A549 (cell line): Measurements from ENCODE around the gene ZNF91. TPM values are rescaled to one million over a fixed set of nuclear protein-coding genes. Genes with fewer than 3 reads are reported as not detected.

Source experiments
- ATAC-seq, 2 experiments: fragments of 200-7000 bp in 1 of 2; fragments of >200 bp in 1 of 2; cut with Nextera tagmentation in 1 of 2; cut with Tn5 transposase in 1 of 2; 3 replicates each; pipeline versions ENCODE4 v1.8.0 to v1.9.1; 2018 to 2020; ENCODE audit warnings: mild to moderate bottlenecking in 1 of 2, moderate library complexity in 1 of 2
- CTCF ChIA-PET: fragments of 300-600 bp; sonication (Branson Sonifier 250); formaldehyde crosslinking; extraction: SDS; loops from one replicate; lab custom pipeline; 2021; ENCODE audit warnings: antibody characterized with exemption, inconsistent platforms; lab: Yijun Ruan, JAX
- POLR2A ChIA-PET: fragments of 350-600 bp; formaldehyde crosslinking; extraction: SDS; loops from one replicate; lab custom pipeline; 2021; ENCODE audit warnings: antibody characterized with exemption, inconsistent platforms; lab: Yijun Ruan, JAX
- DNase-seq, 2 experiments: peaks; one replicate each; pipeline versions ENCODE4 v3.0.0 to v3.0.0-alpha.2; 2011 to 2016; ENCODE audit warnings: low read depth in 1 of 2, low spot score in 1 of 2
- FAIRE-seq: peaks from 2 replicates; lab custom pipeline; 2011; peaks lifted over from hg19 to GRCh38; lab: Jason Lieb, UNC
- H3K27ac ChIP-seq, 2 experiments: fragments of >200 bp; sonication (Bioruptor Twin); formaldehyde crosslinking; 3 replicates each; pipeline ENCODE4 v1.5.1; 2016 to 2017
- H3K4me1 ChIP-seq: fragments of >200 bp; sonication (Bioruptor Twin); formaldehyde crosslinking; 3 replicates; pipeline ENCODE4 v1.6.1; 2016
- H3K4me2 ChIP-seq: fragments of >200 bp; sonication (Bioruptor Twin); formaldehyde crosslinking; 3 replicates; pipeline ENCODE4 v1.6.1; 2016
- H3K4me3 ChIP-seq: fragments of >200 bp; sonication (Bioruptor Twin); formaldehyde crosslinking; 3 replicates; pipeline ENCODE4 v1.5.1; 2016
- H3K9me3 ChIP-seq: fragments of >200 bp; sonication (Bioruptor Twin); formaldehyde crosslinking; 3 replicates; pipeline ENCODE4 v1.6.1; 2016
- CBX8 ChIP-seq: fragments of 200-600 bp; sonication (generic); IDR thresholded peaks from 2 replicates; pipeline ENCODE4 v1.6.1; 2016
- CEBPB ChIP-seq, 2 experiments: fragments of >200 bp in 1 of 2; sonication (Bioruptor Twin) in 1 of 2; formaldehyde crosslinking in 1 of 2; IDR thresholded peaks; 2 replicates each; pipeline ENCODE4 v1.6.1; 2012 to 2016
- E2F6 ChIP-seq: IDR thresholded peaks from 2 replicates; pipeline ENCODE4 v1.6.1; 2012; ENCODE audit warnings: low read depth, borderline replicate concordance
- EHF ChIP-seq: fragments of 250-450 bp; sonication (Bioruptor Pico); IDR thresholded peaks from 2 replicates; pipeline ENCODE4 v1.5.0; 2020; ENCODE audit warnings: mild to moderate bottlenecking
- ELK1 ChIP-seq: fragments of 150-350 bp; IDR thresholded peaks from 2 replicates; pipeline ENCODE4 v1.6.1; 2014; ENCODE audit warnings: low read depth, mild to moderate bottlenecking, low read length
- ESRRA ChIP-seq: fragments of 150-350 bp; IDR thresholded peaks from 2 replicates; pipeline ENCODE4 v1.6.1; 2014; ENCODE audit warnings: mild to moderate bottlenecking, low read length, borderline replicate concordance
- HDAC2 ChIP-seq: fragments of 200-600 bp; sonication (generic); IDR thresholded peaks from 2 replicates; pipeline ENCODE4 v1.6.1; 2016
- HES2 ChIP-seq: fragments of >200 bp; sonication (Bioruptor Twin); formaldehyde crosslinking; IDR thresholded peaks from 2 replicates; pipeline ENCODE4 v1.6.1; 2016
- HEYL ChIP-seq: fragments of 250-450 bp; sonication (Bioruptor Pico); IDR thresholded peaks from 2 replicates; pipeline ENCODE4 v1.8.0; 2021; ENCODE audit warnings: mild to moderate bottlenecking, moderate library complexity
- HOXA7 ChIP-seq: fragments of 250-450 bp; sonication (Bioruptor Pico); IDR thresholded peaks from 2 replicates; pipeline ENCODE4 v1.5.0; 2020; ENCODE audit warnings: mild to moderate bottlenecking, moderate library complexity
- HOXB5 ChIP-seq: fragments of 250-450 bp; sonication (Bioruptor Pico); IDR thresholded peaks from 2 replicates; pipeline ENCODE4 v1.5.0; 2020; ENCODE audit warnings: mild to moderate bottlenecking, moderate library complexity
- KDM5A ChIP-seq: fragments of 200-600 bp; sonication (generic); IDR thresholded peaks from 2 replicates; pipeline ENCODE4 v1.6.1; 2016; ENCODE audit warnings: antibody characterized with exemption, mild to moderate bottlenecking
- MAFK ChIP-seq: fragments of 450-650 bp; IDR thresholded peaks from 2 replicates; pipeline ENCODE4 v1.6.1; 2014; ENCODE audit not compliant: partially characterized antibody
- MYC ChIP-seq: IDR thresholded peaks from 2 replicates; pipeline ENCODE4 v1.6.1; 2012; ENCODE audit warnings: mild to moderate bottlenecking, inconsistent platforms, low read length, improper control_type of control experiment, borderline replicate concordance
- NR3C1 ChIP-seq: fragments of >200 bp; sonication (Bioruptor Twin); formaldehyde crosslinking; IDR thresholded peaks from 3 replicates; pipeline ENCODE4 v1.6.1; 2017
- RARB ChIP-seq: fragments of 250-450 bp; sonication (Bioruptor Pico); IDR thresholded peaks from 2 replicates; pipeline ENCODE4 v1.8.0; 2021; ENCODE audit warnings: mild to moderate bottlenecking, moderate library complexity
- RFX5 ChIP-seq: fragments of 450-650 bp; IDR thresholded peaks from 2 replicates; pipeline ENCODE4 v1.7.1; 2014; ENCODE audit warnings: antibody characterized with exemption, mild to moderate bottlenecking, moderate library complexity
- TFCP2L1 ChIP-seq: fragments of 250-450 bp; sonication (Bioruptor Pico); IDR thresholded peaks from 2 replicates; pipeline ENCODE4 v1.5.0; 2021; ENCODE audit warnings: mild to moderate bottlenecking
- ZC3H11A ChIP-seq: fragments of 450-650 bp; IDR thresholded peaks from 2 replicates; pipeline ENCODE4 v1.6.1; 2014; ENCODE audit warnings: antibody characterized with exemption, mild to moderate bottlenecking
- ZFP36 ChIP-seq: fragments of 450-650 bp; IDR thresholded peaks from 2 replicates; pipeline ENCODE4 v1.6.1; 2014; ENCODE audit warnings: borderline replicate concordance; ENCODE audit not compliant: partially characterized antibody
- ZSCAN20 ChIP-seq: fragments of 250-450 bp; sonication (Bioruptor Pico); IDR thresholded peaks from 2 replicates; pipeline ENCODE4 v1.8.0; 2022; ENCODE audit warnings: mild to moderate bottlenecking, moderate library complexity
- WGBS: methylation state at CpG from one replicate; pipeline ENCODE4 v1.1.6; 2017; ENCODE audit errors: missing lambda C conversion rate; 5-methylcytosine and 5-hydroxymethylcytosine counted together
- polyA plus RNA-seq, 4 experiments: library from polyadenylated mRNA; depleted of rRNA in 3 of 4; stranded (reverse); fragments of >200 nt; fragmentation: RNase III in 1 of 4; extraction: RNeasy Plus Mini Kit Qiagen cat#74134 plus additional on column Dnase treatment in 1 of 4; gene quantifications; 2 replicates in 3 of 4; 3 replicates in 1 of 4; pipeline ENCODE4 v1.2.3, GENCODE V29; 2011 to 2017
- TF ChIP-seq, protein P1 (sequence below): fragments of 250-450 bp; sonication (Bioruptor Pico); IDR thresholded peaks from 2 replicates; pipeline ENCODE4 v1.5.0; 2021; ENCODE audit warnings: mild to moderate bottlenecking, moderate library complexity, borderline replicate concordance
- TF ChIP-seq, protein P2 (sequence below): fragments of 250-450 bp; sonication (Bioruptor Pico); IDR thresholded peaks from 2 replicates; pipeline ENCODE4 v1.5.0; 2020; ENCODE audit warnings: low read depth, mild to moderate bottlenecking, moderate library complexity
- TF ChIP-seq, protein P3 (sequence below): fragments of 450-650 bp; IDR thresholded peaks from 2 replicates; pipeline ENCODE4 v1.6.1; 2014; ENCODE audit warnings: antibody characterized with exemption
- TF ChIP-seq, protein P4 (sequence below): fragments of >200 bp; sonication (Bioruptor Twin); formaldehyde crosslinking; IDR thresholded peaks from 3 replicates; pipeline ENCODE4 v1.5.1; 2016

Gene ZNF91
- polyA plus RNA-seq, 2 of the 4 experiments (the other 2 are of a cell fraction), result 0.17 to 0.76 TPM

DNA sequence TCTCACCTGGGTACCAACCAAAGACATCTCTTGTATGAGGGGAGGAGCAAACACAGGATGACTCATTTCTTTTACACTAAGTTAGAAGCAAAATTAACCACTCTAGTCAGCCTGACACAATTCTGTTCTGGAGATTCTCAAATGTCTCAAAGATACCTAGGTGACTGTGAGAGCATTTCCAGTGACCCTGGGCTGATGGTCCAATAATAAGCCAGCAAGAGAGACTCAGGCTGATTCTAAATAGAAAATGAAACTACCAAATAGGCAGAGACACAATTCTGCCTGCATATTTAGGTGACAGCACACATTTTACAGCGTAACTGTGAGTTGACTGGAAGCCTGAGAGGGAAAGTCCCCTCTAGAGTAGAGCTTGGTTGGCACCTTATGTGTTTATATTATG, 16.3 kb downstream of the ZNF91 start:
- no peak for DNase-seq
- no peak overlapping the region for H3K27ac ChIP-seq
- POLR2A ChIA-PET, result no interaction called here
- no peak overlapping the region for H3K4me2 ChIP-seq
- FAIRE-seq, result no peak
- peaks cover 56% of the 10 kb centered on the region for H3K9me3 ChIP-seq
- 6% methylated on average over 1 of the region's 1 CpG for WGBS
- ATAC-seq, result no peak
- CTCF ChIA-PET, result interaction anchor here (0.8 kb wide), 1 partner anchor 186 kb away, joined by 3 read pairs; no protein-coding TSS in a partner anchor
- TF ChIP-seq HEYL (CRISPR knock-in tag), result no peak
- TF ChIP-seq ESRRA, result no peak
- TF ChIP-seq RFX5, result no peak
- TF ChIP-seq RARB, result no peak
- no peak for TF ChIP-seq TFCP2L1 (CRISPR knock-in tag)
- TF ChIP-seq, protein P1, sequence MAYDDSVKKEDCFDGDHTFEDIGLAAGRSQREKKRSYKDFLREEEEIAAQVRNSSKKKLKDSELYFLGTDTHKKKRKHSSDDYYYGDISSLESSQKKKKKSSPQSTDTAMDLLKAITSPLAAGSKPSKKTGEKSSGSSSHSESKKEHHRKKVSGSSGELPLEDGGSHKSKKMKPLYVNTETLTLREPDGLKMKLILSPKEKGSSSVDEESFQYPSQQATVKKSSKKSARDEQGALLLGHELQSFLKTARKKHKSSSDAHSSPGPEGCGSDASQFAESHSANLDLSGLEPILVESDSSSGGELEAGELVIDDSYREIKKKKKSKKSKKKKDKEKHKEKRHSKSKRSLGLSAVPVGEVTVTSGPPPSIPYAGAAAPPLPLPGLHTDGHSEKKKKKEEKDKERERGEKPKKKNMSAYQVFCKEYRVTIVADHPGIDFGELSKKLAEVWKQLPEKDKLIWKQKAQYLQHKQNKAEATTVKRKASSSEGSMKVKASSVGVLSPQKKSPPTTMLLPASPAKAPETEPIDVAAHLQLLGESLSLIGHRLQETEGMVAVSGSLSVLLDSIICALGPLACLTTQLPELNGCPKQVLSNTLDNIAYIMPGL (CRISPR knock-in tag), result no peak
- TF ChIP-seq, protein P2, sequence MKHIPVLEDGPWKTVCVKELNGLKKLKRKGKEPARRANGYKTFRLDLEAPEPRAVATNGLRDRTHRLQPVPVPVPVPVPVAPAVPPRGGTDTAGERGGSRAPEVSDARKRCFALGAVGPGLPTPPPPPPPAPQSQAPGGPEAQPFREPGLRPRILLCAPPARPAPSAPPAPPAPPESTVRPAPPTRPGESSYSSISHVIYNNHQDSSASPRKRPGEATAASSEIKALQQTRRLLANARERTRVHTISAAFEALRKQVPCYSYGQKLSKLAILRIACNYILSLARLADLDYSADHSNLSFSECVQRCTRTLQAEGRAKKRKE (CRISPR knock-in tag), result no peak
- no peak overlapping the region for H3K4me3 ChIP-seq
- no peaks in the 10 kb centered on the region for H3K4me1 ChIP-seq

DNA sequence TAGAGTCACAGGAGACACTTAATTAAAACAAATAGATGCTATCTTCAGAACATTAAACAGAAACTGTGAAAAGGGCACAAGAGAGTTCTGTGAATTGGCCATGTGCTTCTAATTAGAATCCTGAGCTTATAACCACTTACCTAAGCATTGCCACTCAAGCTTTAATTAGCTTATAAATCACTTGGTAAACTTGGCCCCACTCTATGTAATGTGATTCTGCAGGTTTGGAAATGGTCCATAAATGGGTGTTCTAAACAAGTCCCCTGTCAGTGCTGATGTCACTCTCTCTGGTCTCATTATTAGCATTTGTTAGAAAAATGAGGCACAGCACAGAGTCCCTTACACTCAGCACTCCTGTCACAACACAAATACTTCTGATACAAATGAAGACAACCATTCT, 18.0 kb downstream of the ZNF91 start:
- Histone ChIP-seq H3K4me2 (no peak overlapping the region), H3K9me3 (peaks cover 44% of the 10 kb centered on the region), H3K4me1 (no peaks in the 10 kb centered on the region), H3K27ac (no peak overlapping the region), H3K4me3 (no peak overlapping the region)
- ChIA-PET POLR2A (no interaction called here), CTCF (interaction anchor here (1.4 kb wide), 1 partner anchor 38 kb away, joined by 4 read pairs; no protein-coding TSS in a partner anchor)
- TF ChIP-seq NR3C1, result no peak
- TF ChIP-seq CEBPB (IDR thresholded peaks at IDR 0.05), result no peak
- no peak for TF ChIP-seq ZFP36
- TF ChIP-seq ZSCAN20, result no peak
- TF ChIP-seq MYC, result no peak
- TF ChIP-seq HES2, result no peak
- TF ChIP-seq ZC3H11A, result no peak
- TF ChIP-seq MAFK, result no peak
- no peak for TF ChIP-seq HOXA7 (CRISPR knock-in tag)
- TF ChIP-seq, protein P3, sequence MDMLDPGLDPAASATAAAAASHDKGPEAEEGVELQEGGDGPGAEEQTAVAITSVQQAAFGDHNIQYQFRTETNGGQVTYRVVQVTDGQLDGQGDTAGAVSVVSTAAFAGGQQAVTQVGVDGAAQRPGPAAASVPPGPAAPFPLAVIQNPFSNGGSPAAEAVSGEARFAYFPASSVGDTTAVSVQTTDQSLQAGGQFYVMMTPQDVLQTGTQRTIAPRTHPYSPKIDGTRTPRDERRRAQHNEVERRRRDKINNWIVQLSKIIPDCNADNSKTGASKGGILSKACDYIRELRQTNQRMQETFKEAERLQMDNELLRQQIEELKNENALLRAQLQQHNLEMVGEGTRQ, result no peak
- TF ChIP-seq ELK1, result no peak
- TF ChIP-seq, protein P4, sequence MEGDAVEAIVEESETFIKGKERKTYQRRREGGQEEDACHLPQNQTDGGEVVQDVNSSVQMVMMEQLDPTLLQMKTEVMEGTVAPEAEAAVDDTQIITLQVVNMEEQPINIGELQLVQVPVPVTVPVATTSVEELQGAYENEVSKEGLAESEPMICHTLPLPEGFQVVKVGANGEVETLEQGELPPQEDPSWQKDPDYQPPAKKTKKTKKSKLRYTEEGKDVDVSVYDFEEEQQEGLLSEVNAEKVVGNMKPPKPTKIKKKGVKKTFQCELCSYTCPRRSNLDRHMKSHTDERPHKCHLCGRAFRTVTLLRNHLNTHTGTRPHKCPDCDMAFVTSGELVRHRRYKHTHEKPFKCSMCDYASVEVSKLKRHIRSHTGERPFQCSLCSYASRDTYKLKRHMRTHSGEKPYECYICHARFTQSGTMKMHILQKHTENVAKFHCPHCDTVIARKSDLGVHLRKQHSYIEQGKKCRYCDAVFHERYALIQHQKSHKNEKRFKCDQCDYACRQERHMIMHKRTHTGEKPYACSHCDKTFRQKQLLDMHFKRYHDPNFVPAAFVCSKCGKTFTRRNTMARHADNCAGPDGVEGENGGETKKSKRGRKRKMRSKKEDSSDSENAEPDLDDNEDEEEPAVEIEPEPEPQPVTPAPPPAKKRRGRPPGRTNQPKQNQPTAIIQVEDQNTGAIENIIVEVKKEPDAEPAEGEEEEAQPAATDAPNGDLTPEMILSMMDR, result no peak
- no peak for TF ChIP-seq EHF (CRISPR knock-in tag)
- TF ChIP-seq HDAC2, result no peak
- TF ChIP-seq E2F6, result no peak
- no peak for TF ChIP-seq KDM5A
- TF ChIP-seq CBX8, result no peak
- TF ChIP-seq HOXB5 (CRISPR knock-in tag), result no peak
- ATAC-seq (no peak), FAIRE-seq (no peak), DNase-seq (no peak)
